Adrenal gland (tissue), 19 donors: ENCODE results near the gene ZBTB5. TPM values are rescaled to one million over a fixed set of nuclear protein-coding genes. Genes with fewer than 3 reads are reported as not detected.
"Not testable (repeated sequence)": the region's sequence is repeated elsewhere in the genome, so short reads cannot be mapped to it uniquely, and the experiment has no call there.

Source experiments
- DNase-seq, 7 donors: peaks; one replicate each; pipeline ENCODE4 v3.0.0-alpha.2; 2019 to 2020
- H3K27ac ChIP-seq, 5 donors: fragments of 200-600 bp; sonication (generic) in 4 of 5; 1 replicate in 3 of 5; 2 replicates in 2 of 5; pipeline versions ENCODE4 v1.5.1 to v1.8.0; 2016 to 2020; ENCODE audit warnings: mild to moderate bottlenecking in 1 of 5
- H3K27me3 ChIP-seq: fragments of 200-600 bp; 2 replicates; pipeline ENCODE4 v1.8.0; 2021
- H3K36me3 ChIP-seq, 2 donors: fragments of 200-600 bp; replicated peaks in 1 of 2; 1 replicate in 1 of 2; 2 replicates in 1 of 2; pipeline versions ENCODE4 v1.5.1 to v1.8.0; 2018 to 2022
- H3K4me1 ChIP-seq, 2 donors: fragments of 200-600 bp; replicated peaks in 1 of 2; 1 replicate in 1 of 2; 2 replicates in 1 of 2; pipeline versions ENCODE4 v1.5.1 to v1.8.0; 2018 to 2021
- H3K4me3 ChIP-seq, 4 donors: fragments of 200-600 bp; sonication (generic) in 3 of 4; one replicate each; pipeline ENCODE4 v1.5.1; 2016 to 2018
- H3K9me3 ChIP-seq, 3 donors: fragments of 200-600 bp; sonication (generic) in 1 of 3; replicated peaks in 1 of 3; 1 replicate in 2 of 3; 2 replicates in 1 of 3; pipeline versions ENCODE4 v1.5.1 to v1.8.0; 2016 to 2021
- POLR2A ChIP-seq, 2 donors: fragments of 450-650 bp; IDR thresholded peaks; one replicate each; pipeline ENCODE4 v1.6.1; 2017; ENCODE audit warnings: antibody characterized with exemption in 2 of 2, mild to moderate bottlenecking in 2 of 2, moderate library complexity in 1 of 2
- whole genome bisulfite sequencing, 4 donors: extraction: QIAGEN DNeasy Blood & Tissue Kit in 2 of 4; methylation state at CpG; one replicate each; pipeline versions ENCODE4 v1.1.5 to v1.1.7; 2013 to 2017; 5-methylcytosine and 5-hydroxymethylcytosine counted together
- intact Hi-C, 2 donors: fragments of 100-400 bp; cut with DNase I; formaldehyde crosslinking; loops; one replicate each; pipeline versions ENCODE4 v1.14.1 to v1.15.0; 2022 to 2023
- long read RNA-seq, 10 donors: library from polyadenylated mRNA in 3 of 10; unstranded in 2 of 10; stranded (forward) in 1 of 10; transcript quantifications; one replicate each; pipeline ENCODE4 v2.0.0 and lab custom pipeline, GENCODE V29; 2021 to 2026
- polyA plus RNA-seq, 3 donors: library from polyadenylated mRNA; stranded (reverse); fragments of 200-250 nt in 2 of 3; fragments of 350-450 nt in 1 of 3; fragmentation: Illumina TruSeq in 1 of 3; extraction: RNeasy Lipid Tissue Mini Kit (QIAGEN cat#74804) in 1 of 3; gene quantifications; one replicate each; pipeline ENCODE4 v1.2.3, GENCODE V29; 2013 to 2014
- total RNA-seq, 9 donors: library from RNA; depleted of rRNA in 4 of 9; stranded (reverse); fragments of >200 nt in 4 of 9; fragments of 120-200 nt in 1 of 9; fragmentation: NEBNext Ultra II Directional in 1 of 9; extraction: Animal tissue kit (Norgen Biotek cat#: 25700) in 1 of 9; gene quantifications; one replicate each; pipeline versions ENCODE4 v1.1.0 to v1.2.4, GENCODE V29; 2013 to 2023
- TF ChIP-seq, protein P1 (sequence below), 6 experiments: fragments of 450-650 bp in 4 of 6; fragments of 200-600 bp in 2 of 6; sonication (generic) in 1 of 6; IDR thresholded peaks; 1 replicate in 5 of 6; 2 replicates in 1 of 6; pipeline versions ENCODE4 v1.5.1 to v1.8.0; 2016 to 2021; ENCODE audit warnings: antibody characterized with exemption in 6 of 6, mild to moderate bottlenecking in 2 of 6, moderate library complexity in 1 of 6
- donor health status: healthy with polysubstance abuse.
- donor health status: Bipolar disorder and iron deficiency.
- donor health status: DM: yes; HTN: yes; CAD: no.
- donor health status: DM: no; HTN: no; CAD: no.
- donor health status: DM: no; HTN: no; CAD: no.
- donor health status: DM: yes; HTN: yes; CAD: no.

The ZBTB5 gene, protein sequence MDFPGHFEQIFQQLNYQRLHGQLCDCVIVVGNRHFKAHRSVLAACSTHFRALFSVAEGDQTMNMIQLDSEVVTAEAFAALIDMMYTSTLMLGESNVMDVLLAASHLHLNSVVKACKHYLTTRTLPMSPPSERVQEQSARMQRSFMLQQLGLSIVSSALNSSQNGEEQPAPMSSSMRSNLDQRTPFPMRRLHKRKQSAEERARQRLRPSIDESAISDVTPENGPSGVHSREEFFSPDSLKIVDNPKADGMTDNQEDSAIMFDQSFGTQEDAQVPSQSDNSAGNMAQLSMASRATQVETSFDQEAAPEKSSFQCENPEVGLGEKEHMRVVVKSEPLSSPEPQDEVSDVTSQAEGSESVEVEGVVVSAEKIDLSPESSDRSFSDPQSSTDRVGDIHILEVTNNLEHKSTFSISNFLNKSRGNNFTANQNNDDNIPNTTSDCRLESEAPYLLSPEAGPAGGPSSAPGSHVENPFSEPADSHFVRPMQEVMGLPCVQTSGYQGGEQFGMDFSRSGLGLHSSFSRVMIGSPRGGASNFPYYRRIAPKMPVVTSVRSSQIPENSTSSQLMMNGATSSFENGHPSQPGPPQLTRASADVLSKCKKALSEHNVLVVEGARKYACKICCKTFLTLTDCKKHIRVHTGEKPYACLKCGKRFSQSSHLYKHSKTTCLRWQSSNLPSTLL
- total RNA-seq (10 to 100 TPM in 7 of 9 donors, 1 to 10 TPM in 2; 6.2 to 19.6 (median 10.9) TPM), polyA plus RNA-seq (10 to 100 TPM in 1 of 3 donors, 1 to 10 TPM in 2; 2.3 to 11.9 (median 2.7) TPM)
- long read RNA-seq, donor 1, full-length matches to known transcripts: 3 of 3 reads
- long read RNA-seq, donor 1, partial matches to known transcripts: 0 of 3 reads
- long read RNA-seq, donor 1, other reads (novel, unspliced or antisense): 0 of 3 reads
- long read RNA-seq, donor 2, full-length matches to known transcripts: 3 of 3 reads
- long read RNA-seq, donor 2, partial matches to known transcripts: 0 of 3 reads
- long read RNA-seq, donor 2, other reads (novel, unspliced or antisense): 0 of 3 reads
- long read RNA-seq, donor 3, full-length matches to known transcripts: 3 of 3 reads
- long read RNA-seq, donor 3, partial matches to known transcripts: 0 of 3 reads
- long read RNA-seq, donor 3, other reads (novel, unspliced or antisense): 0 of 3 reads
- long read RNA-seq, donor 4, partial matches to known transcripts: 0 of 1 reads
- long read RNA-seq, donor 4, other reads (novel, unspliced or antisense): 1 of 1 reads
- long read RNA-seq, donor 5, partial matches to known transcripts: 0 of 3 reads
- long read RNA-seq, donor 5, other reads (novel, unspliced or antisense): 3 of 3 reads
- long read RNA-seq, donor 6, partial matches to known transcripts: 0 of 1 reads
- long read RNA-seq, donor 6, other reads (novel, unspliced or antisense): 1 of 1 reads
- long read RNA-seq, donor 7, full-length matches to known transcripts: 3 of 3 reads
- long read RNA-seq, donor 7, partial matches to known transcripts: 0 of 3 reads
- long read RNA-seq, donor 7, other reads (novel, unspliced or antisense): 0 of 3 reads
- long read RNA-seq, donor 8, full-length matches to known transcripts: 4 of 4 reads
- long read RNA-seq, donor 8, partial matches to known transcripts: 0 of 4 reads
- long read RNA-seq, donor 8, other reads (novel, unspliced or antisense): 0 of 4 reads
- long read RNA-seq, donor 9, full-length matches to known transcripts: 1 of 1 reads
- long read RNA-seq, donor 9, partial matches to known transcripts: 0 of 1 reads
- long read RNA-seq, donor 9, other reads (novel, unspliced or antisense): 0 of 1 reads
- long read RNA-seq, donor 10, full-length matches to known transcripts: 1 of 1 reads
- long read RNA-seq, donor 10, partial matches to known transcripts: 0 of 1 reads
- long read RNA-seq, donor 10, other reads (novel, unspliced or antisense): 0 of 1 reads

DNA sequence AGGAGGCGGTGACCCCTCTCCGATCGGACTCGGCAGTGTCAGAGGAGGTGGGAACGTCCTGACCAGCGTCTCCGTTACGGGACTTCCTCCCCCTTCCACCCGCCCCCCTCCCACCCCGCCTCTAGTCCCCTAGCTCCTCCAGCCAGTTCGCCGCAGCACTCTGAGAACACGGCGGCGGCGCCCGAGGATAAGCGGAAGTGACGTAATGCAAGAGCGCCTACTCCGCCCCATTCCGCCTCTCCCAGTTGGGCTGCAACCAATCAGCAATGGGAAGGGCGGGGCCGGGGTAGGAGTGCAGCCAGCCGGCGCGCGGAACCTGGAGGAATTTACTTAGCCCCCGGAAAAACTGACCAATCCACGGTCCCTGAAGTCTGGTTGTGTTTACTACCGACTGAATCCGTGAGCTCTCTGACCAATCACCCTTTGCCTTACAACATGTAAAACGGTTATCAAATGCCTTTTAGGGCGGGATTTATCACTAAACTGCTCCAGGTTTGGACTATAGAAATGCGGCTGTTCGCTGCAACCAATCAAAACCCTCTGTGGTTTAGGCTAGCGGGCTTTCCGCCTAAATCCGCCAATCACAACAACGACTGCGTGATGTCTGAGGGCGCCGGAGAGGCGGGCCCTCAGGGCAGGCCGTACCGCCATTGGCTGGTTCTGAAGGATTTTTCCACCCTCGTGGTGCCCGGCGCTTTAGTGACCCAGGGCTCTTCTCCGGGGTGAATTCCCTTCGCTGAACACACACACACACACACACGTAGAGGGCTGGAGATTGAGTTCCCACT is at the start of gene ZBTB5:
ZBTB5 (minus strand) TSS at position 202 of the 788 bp plus-strand sequence. CDS start 22,899 bp downstream, outside the sequence.
- peaks cover 11 to 26% of the 10 kb centered on the region in 2 donors for H3K4me1 ChIP-seq
- TF ChIP-seq, protein P1, sequence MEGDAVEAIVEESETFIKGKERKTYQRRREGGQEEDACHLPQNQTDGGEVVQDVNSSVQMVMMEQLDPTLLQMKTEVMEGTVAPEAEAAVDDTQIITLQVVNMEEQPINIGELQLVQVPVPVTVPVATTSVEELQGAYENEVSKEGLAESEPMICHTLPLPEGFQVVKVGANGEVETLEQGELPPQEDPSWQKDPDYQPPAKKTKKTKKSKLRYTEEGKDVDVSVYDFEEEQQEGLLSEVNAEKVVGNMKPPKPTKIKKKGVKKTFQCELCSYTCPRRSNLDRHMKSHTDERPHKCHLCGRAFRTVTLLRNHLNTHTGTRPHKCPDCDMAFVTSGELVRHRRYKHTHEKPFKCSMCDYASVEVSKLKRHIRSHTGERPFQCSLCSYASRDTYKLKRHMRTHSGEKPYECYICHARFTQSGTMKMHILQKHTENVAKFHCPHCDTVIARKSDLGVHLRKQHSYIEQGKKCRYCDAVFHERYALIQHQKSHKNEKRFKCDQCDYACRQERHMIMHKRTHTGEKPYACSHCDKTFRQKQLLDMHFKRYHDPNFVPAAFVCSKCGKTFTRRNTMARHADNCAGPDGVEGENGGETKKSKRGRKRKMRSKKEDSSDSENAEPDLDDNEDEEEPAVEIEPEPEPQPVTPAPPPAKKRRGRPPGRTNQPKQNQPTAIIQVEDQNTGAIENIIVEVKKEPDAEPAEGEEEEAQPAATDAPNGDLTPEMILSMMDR (IDR thresholded peaks at IDR 0.05): no peak
- peak in 1 of 2 donors; percentile 81 for TF ChIP-seq POLR2A (IDR thresholded peaks at IDR 0.05)
- H3K27me3 ChIP-seq: no peaks in the 10 kb centered on the region
- WGBS, 4 donors: 0 to 2% (median 0%) methylated on average over 18 to 52 of the region's 52 CpGs
- no peaks in the 10 kb centered on the region for H3K36me3 ChIP-seq
- H3K4me3 ChIP-seq: peak within 1 kb of the TSS; percentile 21 to 96 (median 86)
- DNase-seq: peak; percentile 98 to 100 (median 100)
- H3K9me3 ChIP-seq: no peaks in the 10 kb centered on the region
- intact Hi-C loops: no loop called here
- H3K27ac ChIP-seq: peak within 1 kb of the TSS; percentile 93 to 100 (median 99)

DNA sequence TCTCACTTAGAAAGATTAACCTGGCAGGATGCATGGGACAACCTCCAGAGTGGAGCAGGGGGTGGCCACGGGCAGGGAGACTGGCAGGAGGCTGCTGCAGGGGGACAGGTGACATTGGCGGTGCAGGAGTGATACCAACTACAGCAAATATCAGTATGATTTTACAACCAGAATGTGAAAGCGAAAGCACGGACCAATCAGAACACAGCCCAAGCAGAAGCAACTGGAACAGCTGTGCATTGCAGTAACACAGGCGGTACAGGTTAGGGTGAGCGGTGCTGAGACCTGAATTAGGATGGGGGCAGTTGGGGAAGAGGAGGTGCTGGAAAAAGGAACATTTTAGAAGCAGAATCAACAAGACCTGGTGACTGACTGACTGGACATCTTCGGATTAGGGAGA is 49.7 kb upstream of the ZBTB5 start:
- no peak for DNase-seq
- H3K9me3 ChIP-seq: no peaks in the 10 kb centered on the region
- peaks cover 0 to 7% of the 10 kb centered on the region in 2 donors for H3K4me1 ChIP-seq
- H3K27ac ChIP-seq: no peak overlapping the region
- 94 to 97% (median 95%) methylated on average over 7 of the region's 7 CpGs for WGBS, 4 donors
- H3K27me3 ChIP-seq: no peaks in the 10 kb centered on the region
- H3K4me3 ChIP-seq: no peak overlapping the region
- intact Hi-C loops: no loop called here
- no peak for TF ChIP-seq POLR2A (IDR thresholded peaks at IDR 0.05)
- TF ChIP-seq, protein P1 (IDR thresholded peaks at IDR 0.05): no peak
- peaks cover 0 to 17% of the 10 kb centered on the region in 2 donors for H3K36me3 ChIP-seq

DNA sequence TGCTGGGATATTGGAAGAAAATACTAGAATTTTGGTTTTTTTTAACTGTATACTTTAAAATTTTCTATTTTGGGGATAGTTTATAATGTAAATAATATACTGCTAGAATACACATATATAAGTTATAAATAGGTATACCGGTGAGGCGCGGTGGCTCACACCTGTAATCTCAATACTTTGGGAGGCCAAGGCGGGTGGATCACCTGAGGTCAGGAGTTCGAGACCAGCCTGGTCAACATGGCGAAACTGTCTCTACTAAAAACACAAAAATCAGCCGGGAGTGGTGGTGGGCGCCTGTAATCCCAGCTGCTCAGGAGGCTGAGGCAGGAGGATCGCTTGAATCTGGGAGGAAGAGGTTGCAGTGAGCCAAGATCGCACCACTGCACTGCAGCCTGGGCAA is 49.2 kb upstream of the ZBTB5 start:
- intact Hi-C loops, H3K4me3 ChIP-seq, H3K9me3 ChIP-seq, DNase-seq, H3K27me3 ChIP-seq, H3K4me1 ChIP-seq, H3K27ac ChIP-seq: not testable (repeated sequence)
- WGBS, 4 donors: 94 to 97% (median 95%) methylated on average over 10 of the region's 10 CpGs
- peaks cover 0 to 17% of the 10 kb centered on the region in 2 donors for H3K36me3 ChIP-seq
